ENCODE measurements around the gene CHAF1B. TPM values are rescaled to one million over a fixed set of nuclear protein-coding genes. Genes with fewer than 3 reads are reported as not detected.

CHAF1B gene
- total RNA-seq, 1 experiment from 2014 or later: 18.7 TPM

- CTCF ChIA-PET: interaction anchor here (1.0 kb wide), 1 partner anchor 21 kb away, joined by 3 read pairs; the partner anchor contains the start of gene CLDN14
- no peak for DNase-seq
- H3K36me3 Mint-ChIP-seq (ENCODE audit: insufficient read depth, unreplicated experiment): no peaks in the 10 kb centered on the region
- Histone ChIP-seq H3K4me3 (ENCODE audit: low read depth, low read length) (no peak overlapping the region), H3K4me1 (no peaks in the 10 kb centered on the region), H3K27me3 (replicated peaks; ENCODE audit: control insufficient read depth, insufficient read depth, low read length) (no peaks in the 10 kb centered on the region), H3K36me3 (ENCODE audit: control insufficient read depth, insufficient read depth, low read length) (no peaks in the 10 kb centered on the region; the same call in 1 of the 2 replicates), H3K9me3 (no peaks in the 10 kb centered on the region)
- no peaks in the 10 kb centered on the region for H3K4me1 Mint-ChIP-seq (ENCODE audit: low read depth, unreplicated experiment)
- BruUV-seq (replicated peaks): no TSS peak
- no peak overlapping the region for H3K4me3 Mint-ChIP-seq (ENCODE audit: unreplicated experiment)
- intact Hi-C loops (cut with micrococcal nuclease; ENCODE audit: unreplicated experiment): no loop called here
- POLR2A ChIA-PET: no interaction called here
- H3K9me3 Mint-ChIP-seq (ENCODE audit: unreplicated experiment): no peaks in the 10 kb centered on the region
- H3K27ac Mint-ChIP-seq (ENCODE audit: unreplicated experiment): no peak overlapping the region
- H3K27me3 Mint-ChIP-seq (ENCODE audit: insufficient read depth, unreplicated experiment): no peaks in the 10 kb centered on the region
- TF ChIP-seq CTCF (IDR thresholded peaks at IDR 0.05; ENCODE audit: insufficient read depth in 1 of 2, low read depth in 1 of 2, low read length in 1 of 2, severe bottlenecking in 1 of 2, unreplicated experiment in 1 of 2): no peak
These were observed 73.9 kb downstream of the CHAF1B start for GRCh38 chr21:36459098-36459497.

DNA sequence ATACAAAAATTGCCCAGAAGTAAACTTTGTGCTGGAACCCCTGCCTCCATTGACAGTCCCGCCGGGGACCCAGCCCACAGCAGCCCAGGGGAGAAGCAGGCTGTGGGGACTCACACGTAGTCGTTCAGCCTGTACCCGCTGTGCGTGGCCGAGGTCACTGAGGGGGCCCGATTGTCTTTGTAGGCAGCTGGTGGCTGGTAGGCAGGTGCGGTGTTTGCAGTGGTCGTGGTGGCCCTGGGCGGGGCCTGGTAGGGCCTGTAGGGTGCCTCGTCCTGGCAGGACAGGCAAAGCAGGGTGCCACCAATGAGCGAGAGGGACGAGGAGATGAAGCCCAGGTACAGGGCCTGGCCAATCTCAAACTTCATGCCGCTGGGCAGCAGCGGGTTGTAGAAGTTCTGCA is 75.7 kb downstream of the CHAF1B start:
- Histone ChIP-seq H3K27me3 (replicated peaks; ENCODE audit: control insufficient read depth, insufficient read depth, low read length) (no peaks in the 10 kb centered on the region), H3K9me3 (no peaks in the 10 kb centered on the region), H3K4me3 (ENCODE audit: low read depth, low read length) (no peak overlapping the region), H3K36me3 (ENCODE audit: control insufficient read depth, insufficient read depth, low read length) (no peaks in the 10 kb centered on the region; the same call in 1 of the 2 replicates), H3K4me1 (no peaks in the 10 kb centered on the region)
- no peak overlapping the region for H3K27ac Mint-ChIP-seq (ENCODE audit: unreplicated experiment)
- no peaks in the 10 kb centered on the region for H3K27me3 Mint-ChIP-seq (ENCODE audit: insufficient read depth, unreplicated experiment)
- ChIA-PET POLR2A (no interaction called here), CTCF (no interaction called here)
- TF ChIP-seq CTCF (IDR thresholded peaks at IDR 0.05; ENCODE audit: insufficient read depth in 1 of 2, low read depth in 1 of 2, low read length in 1 of 2, severe bottlenecking in 1 of 2, unreplicated experiment in 1 of 2): no peak
- H3K4me3 Mint-ChIP-seq (ENCODE audit: unreplicated experiment): no peak overlapping the region
- H3K36me3 Mint-ChIP-seq (ENCODE audit: insufficient read depth, unreplicated experiment): no peaks in the 10 kb centered on the region
- no peak for DNase-seq
- BruUV-seq (replicated peaks): no TSS peak
- intact Hi-C loops (cut with micrococcal nuclease; ENCODE audit: unreplicated experiment): no loop called here
- no peaks in the 10 kb centered on the region for H3K4me1 Mint-ChIP-seq (ENCODE audit: low read depth, unreplicated experiment)
- H3K9me3 Mint-ChIP-seq (ENCODE audit: unreplicated experiment): no peaks in the 10 kb centered on the region

- CTCF ChIA-PET: no interaction called here
- Histone ChIP-seq H3K27me3 (replicated peaks; ENCODE audit: control insufficient read depth, insufficient read depth, low read length) (no peaks in the 10 kb centered on the region), H3K36me3 (ENCODE audit: control insufficient read depth, insufficient read depth, low read length) (no peaks in the 10 kb centered on the region; the same call in 1 of the 2 replicates), H3K9me3 (no peaks in the 10 kb centered on the region), H3K4me3 (ENCODE audit: low read depth, low read length) (no peak overlapping the region), H3K4me1 (no peaks in the 10 kb centered on the region)
- DNase-seq: no peak
- BruUV-seq (replicated peaks): no TSS peak
- Mint-ChIP-seq H3K36me3 (ENCODE audit: insufficient read depth, unreplicated experiment) (no peaks in the 10 kb centered on the region), H3K4me3 (ENCODE audit: unreplicated experiment) (no peak overlapping the region), H3K9me3 (ENCODE audit: unreplicated experiment) (no peaks in the 10 kb centered on the region), H3K27me3 (ENCODE audit: insufficient read depth, unreplicated experiment) (no peaks in the 10 kb centered on the region), H3K4me1 (ENCODE audit: low read depth, unreplicated experiment) (no peaks in the 10 kb centered on the region), H3K27ac (ENCODE audit: unreplicated experiment) (no peak overlapping the region)
- intact Hi-C loops (cut with micrococcal nuclease; ENCODE audit: unreplicated experiment): no loop called here
- POLR2A ChIA-PET: no interaction called here
- no peak for TF ChIP-seq CTCF (IDR thresholded peaks at IDR 0.05; ENCODE audit: insufficient read depth in 1 of 2, low read depth in 1 of 2, low read length in 1 of 2, severe bottlenecking in 1 of 2, unreplicated experiment in 1 of 2)
These were observed 76.2 kb downstream of the CHAF1B start for GRCh38 chr21:36461277-36461917.
